ENCODE measurements around the gene MBD5. TPM values are rescaled to one million over a fixed set of nuclear protein-coding genes. Genes with fewer than 3 reads are reported as not detected.

The MBD5 gene
- total and polyA plus RNA-seq, 2 donors (not counting 1 experiment from before 2014, with no cell fraction given) = 10.9 to 69.7 TPM

DNA sequence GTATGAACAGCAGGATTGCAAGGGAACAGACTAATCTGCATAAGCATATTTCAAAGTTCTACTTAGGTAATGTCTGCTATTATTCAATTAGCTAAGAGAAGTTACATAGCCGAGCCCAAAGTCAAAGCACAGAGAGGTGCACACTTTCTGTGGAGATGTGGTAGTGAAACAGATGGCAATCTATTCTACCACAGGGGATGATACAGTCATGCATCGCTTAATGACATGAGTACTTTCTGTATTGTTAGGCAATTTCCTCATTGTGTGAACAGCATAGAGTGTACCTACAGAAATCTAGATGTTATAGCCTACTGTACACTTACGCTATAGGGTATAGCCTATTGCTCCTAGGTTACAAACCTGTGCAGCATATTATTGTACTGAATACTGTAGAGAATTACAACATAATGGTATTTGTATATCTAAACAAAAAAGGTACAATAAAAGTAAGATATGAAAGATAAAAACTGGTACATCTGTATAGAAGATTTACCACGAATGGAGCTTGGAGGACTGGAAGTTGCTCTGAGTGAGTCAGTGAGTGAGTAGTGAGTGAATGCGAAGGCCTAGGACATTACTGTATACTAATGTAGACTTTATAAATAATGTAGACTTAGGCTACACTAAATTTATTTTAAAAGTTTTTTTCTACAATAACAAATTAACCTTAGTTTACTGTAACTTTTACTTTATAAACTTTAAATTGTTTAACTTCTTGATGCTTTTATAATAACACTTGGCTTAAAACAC lies 197.6 kb downstream of the MBD5 start:
- H2AFZ ChIP-seq (ENCODE audit: insufficient read depth, low read depth, low read length, poor library complexity, severe bottlenecking) = no peak overlapping the region
- H3K9me3 ChIP-seq (ENCODE audit: control extremely low read depth in 1 of 3, control insufficient read depth in 2 of 3, insufficient read depth in 1 of 3, low read length in 2 of 3) = peaks cover 0 to 7% (median 4%) of the 10 kb centered on the region in 3 donors
- H3K4me2 ChIP-seq (replicated peaks; ENCODE audit: low read depth, low read length, poor library complexity, severe bottlenecking) = no peak overlapping the region
- Mint-ChIP-seq H3K27ac (no peak overlapping the region), H3K9me3 (ENCODE audit: insufficient read depth) (peaks cover 10% of the 10 kb centered on the region), H3K4me3 (no peak overlapping the region), H3K27me3 (no peaks in the 10 kb centered on the region), H3K4me1 (no peaks in the 10 kb centered on the region)
- DNase-seq (no peak), ATAC-seq (ENCODE audit: low read depth) (no peak)
- intact Hi-C loops (cut with micrococcal nuclease) = no loop called here
- no peaks in the 10 kb centered on the region for H3K36me3 ChIP-seq (replicated peaks in 1 of 2; ENCODE audit: control extremely low read depth in 1 of 2, control insufficient read depth in 1 of 2, extremely low read depth in 1 of 2, insufficient read depth in 2 of 2, low read length in 1 of 2)
- H4K20me1 ChIP-seq (ENCODE audit: control insufficient read depth, insufficient read depth, low read length, poor library complexity, severe bottlenecking) = no peaks in the 10 kb centered on the region
- CTCF ChIA-PET = interaction anchor here (0.6 to 1.3 kb wide), 2 partner anchors 291 to 340 kb away, joined by 4 read pairs; no protein-coding TSS in a partner anchor
- TF ChIP-seq EZH2 (IDR thresholded peaks at IDR 0.05; ENCODE audit: borderline replicate concordance, insufficient read depth, low read depth, low read length, poor library complexity, severe bottlenecking) = no peak
- TF ChIP-seq, protein P1, sequence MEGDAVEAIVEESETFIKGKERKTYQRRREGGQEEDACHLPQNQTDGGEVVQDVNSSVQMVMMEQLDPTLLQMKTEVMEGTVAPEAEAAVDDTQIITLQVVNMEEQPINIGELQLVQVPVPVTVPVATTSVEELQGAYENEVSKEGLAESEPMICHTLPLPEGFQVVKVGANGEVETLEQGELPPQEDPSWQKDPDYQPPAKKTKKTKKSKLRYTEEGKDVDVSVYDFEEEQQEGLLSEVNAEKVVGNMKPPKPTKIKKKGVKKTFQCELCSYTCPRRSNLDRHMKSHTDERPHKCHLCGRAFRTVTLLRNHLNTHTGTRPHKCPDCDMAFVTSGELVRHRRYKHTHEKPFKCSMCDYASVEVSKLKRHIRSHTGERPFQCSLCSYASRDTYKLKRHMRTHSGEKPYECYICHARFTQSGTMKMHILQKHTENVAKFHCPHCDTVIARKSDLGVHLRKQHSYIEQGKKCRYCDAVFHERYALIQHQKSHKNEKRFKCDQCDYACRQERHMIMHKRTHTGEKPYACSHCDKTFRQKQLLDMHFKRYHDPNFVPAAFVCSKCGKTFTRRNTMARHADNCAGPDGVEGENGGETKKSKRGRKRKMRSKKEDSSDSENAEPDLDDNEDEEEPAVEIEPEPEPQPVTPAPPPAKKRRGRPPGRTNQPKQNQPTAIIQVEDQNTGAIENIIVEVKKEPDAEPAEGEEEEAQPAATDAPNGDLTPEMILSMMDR (IDR thresholded peaks at IDR 0.05) = no peak
- H3K27me3 ChIP-seq (replicated peaks in 1 of 4; ENCODE audit: control extremely low read depth in 1 of 4, control insufficient read depth in 3 of 4, insufficient read depth in 4 of 4, low read length in 3 of 4) = no peaks in the 10 kb centered on the region
- H3K4me1 ChIP-seq (ENCODE audit: control insufficient read depth in 2 of 2, insufficient read depth in 2 of 2, low read length in 2 of 2) = no peaks in the 10 kb centered on the region
- WGBS (ENCODE audit: insufficient coverage) = no CpG with 5 or more reads among the region's 5 CpGs
- H3K9ac ChIP-seq (ENCODE audit: low read length) = no peak overlapping the region
- H3K27ac ChIP-seq (ENCODE audit: low read length in 2 of 2) = no peak overlapping the region
- no peak overlapping the region for H3K4me3 ChIP-seq (ENCODE audit: control extremely low read depth in 1 of 5, extremely low read depth in 1 of 5, insufficient read depth in 1 of 5, low read depth in 2 of 5, low read length in 4 of 5)
- no peaks in the 10 kb centered on the region for H3K79me2 ChIP-seq (ENCODE audit: control insufficient read depth, insufficient read depth, low read length)
- POLR2A ChIA-PET = no interaction called here

DNA sequence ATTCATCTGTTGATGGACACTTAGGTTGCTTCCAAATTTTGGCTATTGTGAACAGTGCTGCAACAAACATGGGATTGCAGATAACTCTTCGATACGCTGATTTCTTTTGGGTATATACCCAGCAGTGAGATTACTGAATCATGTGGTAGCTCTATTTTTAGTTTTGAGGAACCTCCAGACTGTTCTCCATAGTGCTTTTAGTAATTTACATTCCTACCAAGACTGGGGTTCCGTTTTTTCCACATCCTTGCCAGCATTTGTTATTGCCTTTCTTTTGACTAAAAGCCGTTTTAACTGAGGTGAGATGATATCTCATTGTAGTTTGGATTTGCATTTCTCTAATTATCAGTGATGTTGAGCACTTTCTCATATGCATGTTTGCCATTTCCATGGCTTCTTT lies 200.3 kb downstream of the MBD5 start:
- Histone ChIP-seq H3K9ac (ENCODE audit: low read length) (no peak overlapping the region), H2AFZ (ENCODE audit: insufficient read depth, low read depth, low read length, poor library complexity, severe bottlenecking) (no peak overlapping the region), H4K20me1 (ENCODE audit: control insufficient read depth, insufficient read depth, low read length, poor library complexity, severe bottlenecking) (no peaks in the 10 kb centered on the region), H3K9me3 (ENCODE audit: control extremely low read depth in 1 of 3, control insufficient read depth in 2 of 3, insufficient read depth in 1 of 3, low read length in 2 of 3) (peaks cover 0 to 7% (median 4%) of the 10 kb centered on the region in 3 donors), H3K4me1 (ENCODE audit: control insufficient read depth in 2 of 2, insufficient read depth in 2 of 2, low read length in 2 of 2) (no peaks in the 10 kb centered on the region), H3K36me3 (replicated peaks in 1 of 2; ENCODE audit: control extremely low read depth in 1 of 2, control insufficient read depth in 1 of 2, extremely low read depth in 1 of 2, insufficient read depth in 2 of 2, low read length in 1 of 2) (no peaks in the 10 kb centered on the region), H3K79me2 (ENCODE audit: control insufficient read depth, insufficient read depth, low read length) (no peaks in the 10 kb centered on the region), H3K4me2 (replicated peaks; ENCODE audit: low read depth, low read length, poor library complexity, severe bottlenecking) (no peak overlapping the region), H3K27ac (ENCODE audit: low read length in 2 of 2) (no peak overlapping the region), H3K27me3 (replicated peaks in 1 of 4; ENCODE audit: control extremely low read depth in 1 of 4, control insufficient read depth in 3 of 4, insufficient read depth in 4 of 4, low read length in 3 of 4) (no peaks in the 10 kb centered on the region), H3K4me3 (ENCODE audit: control extremely low read depth in 1 of 5, extremely low read depth in 1 of 5, insufficient read depth in 1 of 5, low read depth in 2 of 5, low read length in 4 of 5) (no peak overlapping the region)
- no CpG with 5 or more reads among the region's 4 CpGs for WGBS (ENCODE audit: insufficient coverage)
- no peak overlapping the region for H3K27ac Mint-ChIP-seq
- ATAC-seq (ENCODE audit: low read depth) (no peak), DNase-seq (no peak)
- intact Hi-C loops (cut with micrococcal nuclease) = no loop called here
- ChIA-PET CTCF (no interaction called here), POLR2A (no interaction called here)
- TF ChIP-seq, protein P1 (IDR thresholded peaks at IDR 0.05) = no peak
- TF ChIP-seq EZH2 (IDR thresholded peaks at IDR 0.05; ENCODE audit: borderline replicate concordance, insufficient read depth, low read depth, low read length, poor library complexity, severe bottlenecking) = no peak
- no peak overlapping the region for H3K4me3 Mint-ChIP-seq
- no peaks in the 10 kb centered on the region for H3K27me3 Mint-ChIP-seq
- H3K9me3 Mint-ChIP-seq (ENCODE audit: insufficient read depth) = peaks cover 15% of the 10 kb centered on the region
- H3K4me1 Mint-ChIP-seq = no peaks in the 10 kb centered on the region
